CD4-positive, alpha-beta memory T cell (primary cell): ENCODE results near the gene ELAVL2. TPM values are rescaled to one million over a fixed set of nuclear protein-coding genes. Genes with fewer than 3 reads are reported as not detected.

Experiments used
- CTCF ChIA-PET: fragments of 350-600 bp; sonication (Branson Sonifier 250); formaldehyde crosslinking; loops from one replicate; lab custom pipeline; 2021; ENCODE audit warnings: inconsistent platforms; ENCODE audit not compliant: partially characterized antibody; lab: Charles Lee
- POLR2A ChIA-PET: fragments of 350-600 bp; sonication (Branson Sonifier 250); formaldehyde crosslinking; loops from one replicate; lab custom pipeline; 2021; ENCODE audit not compliant: partially characterized antibody; lab: Charles Lee
- DNase-seq, 5 donors: peaks; one replicate each; pipeline versions ENCODE4 v3.0.0 to v3.0.0-alpha.2; 2020 to 2022; ENCODE audit warnings: mixed read lengths in 1 of 5
- H3K27ac ChIP-seq: one replicate; pipeline ENCODE4 v1.7.0; 2013; ENCODE audit warnings: low read depth, low read length
- H3K27me3 ChIP-seq: 2 replicates; pipeline ENCODE4 v1.7.0; 2013; ENCODE audit warnings: mild to moderate bottlenecking, low read length, moderate library complexity; ENCODE audit not compliant: insufficient read depth
- H3K36me3 ChIP-seq: 2 replicates; pipeline ENCODE4 v1.7.0; 2013; ENCODE audit warnings: mild to moderate bottlenecking, low read length, moderate library complexity; ENCODE audit not compliant: insufficient read depth
- H3K4me1 ChIP-seq: 2 replicates; pipeline ENCODE4 v1.7.0; 2013; ENCODE audit warnings: mild to moderate bottlenecking, low read length, moderate library complexity; ENCODE audit not compliant: insufficient read depth
- H3K4me3 ChIP-seq, 2 donors: one replicate each; pipeline ENCODE4 v1.7.0; 2013; ENCODE audit warnings: low read length in 2 of 2, mild to moderate bottlenecking in 1 of 2
- H3K9me3 ChIP-seq, 2 donors: one replicate each; pipeline ENCODE4 v1.7.0; 2013; ENCODE audit warnings: low read length in 2 of 2, control low read depth in 1 of 2; ENCODE audit not compliant: control insufficient read depth in 1 of 2
- H3K27ac Mint-ChIP-seq, 7 donors: one replicate each; pipeline ENCODE4 v1.8.0; 2020 to 2021; ENCODE audit warnings: mixed read lengths in 7 of 7, mild to moderate bottlenecking in 6 of 7, inconsistent platforms in 3 of 7, moderate library complexity in 3 of 7
- H3K27me3 Mint-ChIP-seq, 2 donors: one replicate each; pipeline ENCODE4 v1.8.0; 2020 to 2021; ENCODE audit warnings: mixed read lengths in 2 of 2
- H3K36me3 Mint-ChIP-seq, 2 donors: one replicate each; pipeline ENCODE4 v1.8.0; 2020 to 2021; ENCODE audit warnings: mixed read lengths in 2 of 2, inconsistent platforms in 1 of 2, mild to moderate bottlenecking in 1 of 2
- H3K4me1 Mint-ChIP-seq, 4 donors: one replicate each; pipeline ENCODE4 v1.8.0; 2020 to 2021; ENCODE audit warnings: mixed read lengths in 4 of 4, mild to moderate bottlenecking in 1 of 4
- H3K4me3 Mint-ChIP-seq, 8 donors: one replicate each; pipeline ENCODE4 v1.8.0; 2020 to 2021; ENCODE audit warnings: mixed read lengths in 8 of 8, mild to moderate bottlenecking in 7 of 8, moderate library complexity in 6 of 8, inconsistent platforms in 3 of 8
- H3K9me3 Mint-ChIP-seq, 8 donors: one replicate each; pipeline ENCODE4 v1.8.0; 2020 to 2021; ENCODE audit warnings: mixed read lengths in 8 of 8, mild to moderate bottlenecking in 5 of 8, inconsistent platforms in 3 of 8, moderate library complexity in 1 of 8
- intact Hi-C: fragments of 100-400 bp; cut with micrococcal nuclease; formaldehyde crosslinking; loops from one replicate; pipeline ENCODE4 v1.15.1; 2023
- polyA plus RNA-seq, 2 donors: library from polyadenylated mRNA; unstranded; fragments of 300-500 nt; fragmentation: Illumina TruSeq; gene quantifications; one replicate each; pipeline ENCODE4 v1.2.3, GENCODE V29; 2021
- total RNA-seq, 2 experiments: library from RNA; stranded (reverse); gene quantifications; one replicate each; pipeline ENCODE4 v1.2.3, GENCODE V29; 2021

The ELAVL2 gene
- total and polyA plus RNA-seq, 4 experiments from 2014 or later = not detected

GRCh38 chr9:23746317-23746716 lies 79.7 kb downstream of the ELAVL2 start:
- intact Hi-C loops = no loop called here
- Histone ChIP-seq H3K9me3 (no peaks in the 10 kb centered on the region), H3K27ac (no peak overlapping the region), H3K4me1 (no peaks in the 10 kb centered on the region), H3K27me3 (no peaks in the 10 kb centered on the region), H3K4me3 (no peak overlapping the region), H3K36me3 (no peaks in the 10 kb centered on the region)
- CTCF ChIA-PET = no interaction called here
- H3K27ac Mint-ChIP-seq = no peak overlapping the region
- no peaks in the 10 kb centered on the region for H3K36me3 Mint-ChIP-seq
- H3K4me1 Mint-ChIP-seq = no peaks in the 10 kb centered on the region
- DNase-seq = no peak
- POLR2A ChIA-PET = no interaction called here
- H3K27me3 Mint-ChIP-seq = no peaks in the 10 kb centered on the region
- no peak overlapping the region for H3K4me3 Mint-ChIP-seq
- H3K9me3 Mint-ChIP-seq = peaks cover 0 to 13% (median 6%) of the 10 kb centered on the region in 8 donors

DNA sequence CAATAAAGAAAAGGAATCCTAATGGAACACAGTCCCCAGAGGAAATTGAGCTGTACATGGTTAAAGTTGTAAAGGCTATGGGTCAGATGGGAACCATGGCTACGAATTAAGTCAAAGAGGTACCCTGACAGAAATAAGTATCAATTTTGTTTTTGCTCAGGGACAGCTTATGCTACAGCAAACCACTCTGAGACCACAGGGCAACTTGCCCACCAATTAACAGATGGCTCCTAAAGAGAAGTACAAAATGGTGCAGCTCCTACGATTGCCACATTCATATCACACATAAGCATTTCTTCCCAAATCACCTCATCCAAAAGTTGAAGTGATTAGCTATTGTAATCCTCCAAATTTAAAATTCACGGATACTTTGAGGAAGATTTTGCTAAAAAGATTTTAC lies 83.0 kb downstream of the ELAVL2 start:
- H3K27ac ChIP-seq = no peak overlapping the region
- no peaks in the 10 kb centered on the region for H3K27me3 Mint-ChIP-seq
- no peaks in the 10 kb centered on the region for H3K36me3 ChIP-seq
- no peak for DNase-seq
- H3K9me3 Mint-ChIP-seq = peaks cover 0 to 5% (median 3%) of the 10 kb centered on the region in 8 donors
- no peak overlapping the region for H3K27ac Mint-ChIP-seq
- ChIA-PET CTCF (no interaction called here), POLR2A (no interaction called here)
- H3K9me3 ChIP-seq = no peaks in the 10 kb centered on the region
- intact Hi-C loops = no loop called here
- H3K4me1 Mint-ChIP-seq = peaks cover 0 to under 1% (median 0%) of the 10 kb centered on the region in 4 donors
- H3K27me3 ChIP-seq = no peaks in the 10 kb centered on the region
- no peak overlapping the region for H3K4me3 ChIP-seq
- no peaks in the 10 kb centered on the region for H3K4me1 ChIP-seq
- H3K36me3 Mint-ChIP-seq = no peaks in the 10 kb centered on the region
- H3K4me3 Mint-ChIP-seq = no peak overlapping the region

DNA sequence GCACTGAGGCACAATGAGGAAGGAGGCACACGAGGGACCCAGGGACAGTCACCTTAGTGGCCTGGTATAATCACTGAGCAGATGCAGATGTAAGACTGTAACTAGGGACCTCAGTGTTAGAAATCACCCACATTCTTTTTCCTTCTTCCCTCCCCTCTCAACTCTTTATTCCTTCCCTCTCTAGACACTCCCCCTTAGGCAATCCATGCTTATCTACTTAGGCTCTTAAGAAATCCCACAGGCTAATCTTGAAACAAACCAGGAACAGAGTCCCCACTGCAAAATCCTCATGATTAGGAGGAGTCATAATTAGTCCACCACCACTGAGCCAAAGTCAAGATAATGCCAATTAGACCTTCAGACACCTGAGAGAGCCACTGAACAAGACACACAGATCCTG lies 84.7 kb downstream of the ELAVL2 start:
- CTCF ChIA-PET = no interaction called here

GRCh38 chr9:23740531-23740930 lies 85.5 kb downstream of the ELAVL2 start:
- Histone ChIP-seq H3K4me3 (no peak overlapping the region), H3K36me3 (no peaks in the 10 kb centered on the region), H3K9me3 (no peaks in the 10 kb centered on the region), H3K4me1 (no peaks in the 10 kb centered on the region), H3K27ac (no peak overlapping the region), H3K27me3 (no peaks in the 10 kb centered on the region)
- Mint-ChIP-seq H3K27ac (no peak overlapping the region), H3K9me3 (peaks cover 0 to 6% (median 3%) of the 10 kb centered on the region in 8 donors), H3K36me3 (no peaks in the 10 kb centered on the region), H3K4me1 (peaks cover 0 to 4% (median 0%) of the 10 kb centered on the region in 4 donors), H3K27me3 (no peaks in the 10 kb centered on the region), H3K4me3 (no peak overlapping the region)
- intact Hi-C loops = no loop called here
- ChIA-PET POLR2A (no interaction called here), CTCF (no interaction called here)
- no peak for DNase-seq

More for the DNA sequence above, 84.7 kb downstream of the ELAVL2 start:
- no peak overlapping the region for H3K27ac Mint-ChIP-seq
- peaks cover 0 to 4% (median 0%) of the 10 kb centered on the region in 4 donors for H3K4me1 Mint-ChIP-seq
- no peak overlapping the region for H3K27ac ChIP-seq
- H3K4me3 Mint-ChIP-seq = no peak overlapping the region
- H3K9me3 Mint-ChIP-seq = peaks cover 0 to 6% (median 3%) of the 10 kb centered on the region in 8 donors
- no peaks in the 10 kb centered on the region for H3K36me3 Mint-ChIP-seq
- no peaks in the 10 kb centered on the region for H3K27me3 ChIP-seq
- no peaks in the 10 kb centered on the region for H3K4me1 ChIP-seq
- no peaks in the 10 kb centered on the region for H3K36me3 ChIP-seq
- no peaks in the 10 kb centered on the region for H3K9me3 ChIP-seq
- intact Hi-C loops = no loop called here
- no peak for DNase-seq
- no peak overlapping the region for H3K4me3 ChIP-seq
- no peaks in the 10 kb centered on the region for H3K27me3 Mint-ChIP-seq
- POLR2A ChIA-PET = no interaction called here

- no peaks in the 10 kb centered on the region for H3K9me3 ChIP-seq
- no peak for DNase-seq
- Mint-ChIP-seq H3K27ac (no peak overlapping the region), H3K27me3 (no peaks in the 10 kb centered on the region), H3K4me3 (no peak overlapping the region), H3K9me3 (peaks cover 0 to 7% (median 3%) of the 10 kb centered on the region in 8 donors), H3K4me1 (peaks cover 0 to 4% (median 0%) of the 10 kb centered on the region in 4 donors), H3K36me3 (no peaks in the 10 kb centered on the region)
- ChIA-PET POLR2A (no interaction called here), CTCF (no interaction called here)
- H3K36me3 ChIP-seq = no peaks in the 10 kb centered on the region
- no peaks in the 10 kb centered on the region for H3K27me3 ChIP-seq
- no peak overlapping the region for H3K4me3 ChIP-seq
- intact Hi-C loops = no loop called here
- H3K4me1 ChIP-seq = no peaks in the 10 kb centered on the region
- no peak overlapping the region for H3K27ac ChIP-seq
These were observed 86.3 kb downstream of the ELAVL2 start for GRCh38 chr9:23739753-23740152.

- H3K9me3 ChIP-seq = no peaks in the 10 kb centered on the region
- H3K27ac ChIP-seq = no peak overlapping the region
- ChIA-PET CTCF (no interaction called here), POLR2A (no interaction called here)
- no peaks in the 10 kb centered on the region for H3K4me1 ChIP-seq
- intact Hi-C loops = no loop called here
- H3K36me3 ChIP-seq = no peaks in the 10 kb centered on the region
- H3K9me3 Mint-ChIP-seq = peaks cover 0 to 11% (median 4%) of the 10 kb centered on the region in 8 donors
- DNase-seq = no peak
- H3K4me3 Mint-ChIP-seq = no peak overlapping the region
- no peaks in the 10 kb centered on the region for H3K27me3 ChIP-seq
- no peaks in the 10 kb centered on the region for H3K36me3 Mint-ChIP-seq
- no peak overlapping the region for H3K27ac Mint-ChIP-seq
- no peaks in the 10 kb centered on the region for H3K27me3 Mint-ChIP-seq
- peaks cover 0 to 4% (median 0%) of the 10 kb centered on the region in 4 donors for H3K4me1 Mint-ChIP-seq
- H3K4me3 ChIP-seq = no peak overlapping the region
These were observed 89.7 kb downstream of the ELAVL2 start for GRCh38 chr9:23736293-23736692.

GRCh38 chr9:23733495-23734078 lies 92.5 kb downstream of the ELAVL2 start:
- no peak overlapping the region for H3K27ac ChIP-seq
- no peak for DNase-seq
- H3K27ac Mint-ChIP-seq = no peak overlapping the region
- intact Hi-C loops = no loop called here
- no peak overlapping the region for H3K4me3 ChIP-seq
- no peaks in the 10 kb centered on the region for H3K4me1 ChIP-seq
- peaks cover 0 to 11% (median 5%) of the 10 kb centered on the region in 8 donors for H3K9me3 Mint-ChIP-seq
- no peaks in the 10 kb centered on the region for H3K27me3 Mint-ChIP-seq
- peaks cover 0 to 4% (median 0%) of the 10 kb centered on the region in 4 donors for H3K4me1 Mint-ChIP-seq
- no peaks in the 10 kb centered on the region for H3K9me3 ChIP-seq
- H3K4me3 Mint-ChIP-seq = no peak overlapping the region
- CTCF ChIA-PET = no interaction called here
- no peaks in the 10 kb centered on the region for H3K36me3 Mint-ChIP-seq
- no peaks in the 10 kb centered on the region for H3K27me3 ChIP-seq
- H3K36me3 ChIP-seq = no peaks in the 10 kb centered on the region
- POLR2A ChIA-PET = no interaction called here
